GM10847 (cell line): Measurements from ENCODE around the gene PSPN.
A peak's percentile ranks its signal among the peaks of the same experiment; 100 is the strongest.

Source experiments
- POLR2A ChIP-seq: IDR thresholded peaks from 2 replicates; pipeline ENCODE4 v1.6.1; 2011; ENCODE audit not compliant: insufficient read length; ENCODE audit errors: extremely low read depth

Gene PSPN

GRCh38 chr19:6384381-6384780, 8.6 kb upstream of the PSPN start:
- no peak for TF ChIP-seq POLR2A

- no peak for TF ChIP-seq POLR2A
Measured at GRCh38 chr19:6383188-6383587, 7.5 kb upstream of the PSPN start.

- no peak for TF ChIP-seq POLR2A
Measured at GRCh38 chr19:6381030-6381750, 5.5 kb upstream of the PSPN start.

- no peak for TF ChIP-seq POLR2A
Measured at GRCh38 chr19:6379744-6380143, 4.0 kb upstream of the PSPN start.

- TF ChIP-seq POLR2A, result no peak
Measured at GRCh38 chr19:6378486-6378885, 2.8 kb upstream of the PSPN start.

GRCh38 chr19:6378041-6378440, 2.3 kb upstream of the PSPN start:
- TF ChIP-seq POLR2A, result no peak

- TF ChIP-seq POLR2A, result no peak
Measured at GRCh38 chr19:6376512-6377190, 918 bp upstream of the PSPN start.

- TF ChIP-seq POLR2A, result no peak
Measured at GRCh38 chr19:6374711-6375410, 872 bp downstream of the PSPN start.

GRCh38 chr19:6374161-6374709, 1.5 kb downstream of the PSPN start:
- TF ChIP-seq POLR2A, result no peak

- no peak for TF ChIP-seq POLR2A
Measured at GRCh38 chr19:6373813-6374108, 2.0 kb downstream of the PSPN start.

- no peak for TF ChIP-seq POLR2A
Measured at GRCh38 chr19:6373096-6373812, 2.5 kb downstream of the PSPN start.

GRCh38 chr19:6372594-6373095, 3.1 kb downstream of the PSPN start, which contains the start of gene ALKBH7:
ALKBH7 (plus strand) TSS chr19:6372794; CDS start chr19:6372821, 27 bp downstream.
- peak; percentile 18 for TF ChIP-seq POLR2A

GRCh38 chr19:6364353-6364752, 11.4 kb downstream of the PSPN start:
- TF ChIP-seq POLR2A, result no peak

GRCh38 chr19:6362351-6362801, 13.4 kb downstream of the PSPN start:
- no peak for TF ChIP-seq POLR2A

GRCh38 chr19:6362027-6362350, 13.7 kb downstream of the PSPN start:
- no peak for TF ChIP-seq POLR2A
